CD4-positive, alpha-beta T cell treated with Interleukin-17A for 1 hour (primary cell): ENCODE results near the gene CPEB3.

Experiments used
- DNase-seq: peaks from one replicate; pipeline ENCODE4 v3.0.0-alpha.2; 2020

Gene CPEB3

DNA sequence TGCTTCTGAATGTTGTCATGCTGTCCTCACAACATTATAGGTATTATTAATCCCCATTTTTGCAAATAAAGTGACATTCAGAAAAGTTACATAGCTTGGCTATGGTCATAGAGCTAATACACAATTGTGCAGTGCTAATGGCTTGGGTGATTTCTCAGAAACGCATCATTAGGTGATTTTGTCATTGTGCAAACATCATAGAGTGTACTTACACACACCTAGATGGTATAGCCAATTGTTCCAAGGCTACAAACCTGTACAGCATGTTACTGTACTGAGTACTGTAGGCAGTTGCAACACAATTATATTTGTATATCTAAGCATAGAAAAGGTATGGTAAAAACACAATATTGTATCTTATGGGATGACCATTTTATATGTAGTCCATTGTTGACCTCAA lies 276.3 kb downstream of the CPEB3 start:
- no peak for DNase-seq

DNA sequence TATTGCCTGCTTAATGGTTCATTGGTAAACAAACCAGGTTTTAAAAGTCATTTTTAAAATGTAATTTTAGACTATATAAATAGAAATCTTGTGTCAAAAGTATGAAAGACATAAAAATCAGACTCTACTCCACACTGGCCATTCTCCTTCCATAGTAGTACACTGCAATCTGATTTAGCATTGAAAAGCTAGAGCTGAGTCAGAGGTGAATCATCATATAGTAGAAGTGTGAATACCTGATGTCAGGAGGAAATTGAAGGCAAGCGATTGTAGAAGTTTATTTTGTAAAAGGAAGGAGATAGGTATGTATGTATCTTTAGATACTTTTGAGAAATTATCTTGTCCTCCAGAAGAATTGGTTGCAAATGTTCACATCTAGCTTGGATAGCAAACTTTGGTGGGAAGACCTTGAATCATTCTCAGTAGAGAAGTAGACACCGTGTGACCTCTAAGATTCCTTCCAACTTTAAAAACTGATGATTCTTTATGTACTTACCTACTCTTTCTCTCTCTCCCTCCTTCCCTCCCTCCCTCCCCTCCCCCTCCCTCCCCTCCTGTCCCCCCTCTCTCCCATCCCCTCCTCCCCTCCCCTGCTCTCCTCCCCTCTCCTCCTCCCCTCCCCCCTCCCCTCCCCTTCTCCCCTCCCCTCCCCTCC lies 279.2 kb downstream of the CPEB3 start:
- DNase-seq: no peak

DNA sequence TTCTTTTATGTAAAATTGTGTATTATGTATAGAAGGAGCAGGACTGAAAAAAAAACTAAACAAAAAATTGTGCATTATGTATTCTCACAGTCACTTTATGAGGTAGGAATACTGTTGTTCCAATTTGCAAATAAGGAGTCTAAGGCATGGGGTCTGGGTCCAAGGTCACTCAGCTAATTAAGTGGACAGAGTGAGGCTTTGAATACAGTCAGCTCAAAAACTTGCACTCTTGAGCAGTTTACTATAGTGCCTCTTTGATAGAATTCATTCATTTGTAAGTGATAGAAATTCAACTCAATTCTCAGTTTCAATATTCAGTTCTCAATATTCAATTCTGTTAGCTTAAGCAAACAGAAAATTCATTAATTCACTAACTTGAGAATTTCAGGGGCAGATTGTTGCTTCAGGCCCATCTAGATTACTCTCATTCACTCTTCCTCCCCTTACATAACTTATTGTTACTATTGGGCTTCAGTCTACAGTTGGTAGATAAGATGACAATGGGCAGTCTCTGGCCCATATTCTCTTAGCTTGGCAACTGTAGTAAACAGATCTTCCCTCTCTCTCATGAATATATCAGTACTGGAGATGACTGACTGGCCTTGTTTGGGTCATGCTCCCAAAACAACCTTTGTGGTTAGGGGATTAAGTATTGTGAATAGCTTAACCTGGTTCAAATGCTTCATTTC lies 280.7 kb downstream of the CPEB3 start:
- DNase-seq: no peak

DNA sequence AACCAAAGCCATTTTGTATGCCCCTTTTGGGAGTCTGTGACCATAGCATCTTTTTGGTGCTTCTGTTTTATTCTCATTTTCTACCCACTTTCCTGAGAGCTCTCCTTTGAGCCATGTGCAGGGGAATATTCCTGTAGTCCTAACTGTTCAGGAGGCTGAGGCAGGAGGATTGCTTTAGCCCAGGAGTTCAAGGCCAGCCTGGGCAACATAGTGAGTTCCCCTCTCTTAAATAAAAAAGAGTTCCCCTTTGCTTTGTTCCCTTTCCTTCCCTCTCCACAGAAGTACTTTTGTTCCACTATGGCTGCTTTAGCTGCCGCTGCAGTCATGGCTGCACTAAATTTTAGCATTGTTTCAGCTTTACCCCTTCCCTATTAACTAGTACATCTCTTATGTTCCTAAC lies 281.4 kb downstream of the CPEB3 start:
- DNase-seq: no peak

DNA sequence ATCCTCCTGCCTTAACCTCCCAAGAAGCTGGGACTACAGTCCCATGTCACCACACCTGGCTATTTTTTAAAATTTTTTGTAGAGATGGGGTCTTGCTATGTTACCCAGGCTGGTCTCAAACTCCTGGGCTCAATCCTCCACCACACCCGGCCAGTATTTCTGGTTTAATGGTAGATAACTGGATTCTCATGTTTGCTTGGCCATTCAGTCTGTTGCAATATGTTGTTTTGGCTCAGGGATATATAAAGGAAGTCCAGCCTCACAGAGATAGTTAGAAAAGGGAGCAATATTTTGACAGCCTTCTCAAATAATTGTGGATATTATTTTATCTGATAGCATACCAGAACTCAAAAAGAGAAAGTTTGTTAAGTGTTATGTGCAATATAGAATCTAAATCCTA lies 284.9 kb downstream of the CPEB3 start:
- DNase-seq: no peak

DNA sequence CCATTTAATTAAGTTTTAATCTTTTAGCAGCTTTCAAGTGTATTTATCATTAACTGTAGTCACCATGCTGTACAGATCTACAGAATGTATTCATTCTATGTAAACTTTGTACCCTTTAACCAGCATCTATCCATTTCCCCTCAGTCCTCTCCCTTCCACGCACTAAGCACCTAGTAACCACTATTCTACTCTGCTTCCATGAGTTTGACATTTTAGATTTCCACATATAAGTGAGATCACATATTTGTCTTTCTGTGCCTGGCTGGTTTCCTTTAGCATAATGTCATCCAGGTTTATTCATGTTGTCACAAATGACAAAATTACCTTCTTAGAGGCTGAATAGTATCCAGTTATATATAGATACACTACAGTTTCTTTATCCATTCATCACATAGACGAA lies 287.6 kb downstream of the CPEB3 start:
- DNase-seq: no peak

DNA sequence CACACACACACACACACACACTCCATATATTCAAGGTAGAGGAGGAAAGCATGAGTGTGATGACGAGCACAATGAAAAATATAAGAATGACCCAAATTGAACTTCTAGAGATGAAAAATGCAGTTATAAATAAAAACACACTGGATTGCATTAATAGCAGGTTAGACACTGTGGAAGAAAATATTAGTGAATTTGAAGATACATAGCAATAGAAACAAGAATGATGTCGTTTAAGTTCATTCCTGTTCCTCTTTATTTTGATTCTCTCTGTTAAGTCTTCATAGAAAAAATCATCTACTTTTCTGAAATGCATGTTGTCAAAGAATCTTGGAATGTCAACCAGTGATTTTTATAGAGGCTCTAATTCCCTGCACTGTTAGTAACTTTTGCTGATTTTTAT lies 288.9 kb downstream of the CPEB3 start:
- no peak for DNase-seq

DNA sequence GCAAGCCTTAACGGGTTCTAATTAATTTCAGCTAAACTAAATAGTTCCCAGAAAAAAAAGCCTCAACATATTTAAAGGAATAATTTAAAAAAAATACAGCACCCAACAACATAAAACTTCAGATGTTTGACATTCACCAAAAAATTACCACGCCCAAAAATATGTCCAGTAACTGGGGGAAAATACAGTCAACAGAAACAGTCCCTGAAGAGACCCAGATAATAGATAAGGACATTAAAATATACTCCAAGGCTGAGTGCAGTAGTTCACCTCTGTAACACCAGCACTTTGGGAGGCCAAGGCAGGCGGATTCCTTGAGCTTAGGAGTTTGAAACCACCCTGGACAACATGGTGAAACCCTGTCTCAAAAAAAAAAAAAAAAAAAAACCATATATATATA lies 289.3 kb downstream of the CPEB3 start:
- no peak for DNase-seq
